Fibroblast of mammary gland (primary cell): Measurements from ENCODE around the gene HOXC5.
A peak's percentile ranks its signal among the peaks of the same experiment; 100 is the strongest.

ENCODE experiments used
- DNase-seq: peaks from one replicate; pipeline ENCODE4 v3.0.0-alpha.2; 2010; ENCODE audit warnings: low read depth
- H3K4me3 ChIP-seq: 2 replicates; pipeline ENCODE4 v1.5.1; 2011; ENCODE audit warnings: low read depth, mild to moderate bottlenecking, low read length, moderate library complexity; ENCODE audit not compliant: control insufficient read depth
- TF ChIP-seq, protein P1 (sequence below): conservative IDR thresholded peaks from 2 replicates; pipeline ENCODE4 v1.5.1; 2011; ENCODE audit warnings: low read depth, low read length, inconsistent platforms; ENCODE audit not compliant: control insufficient read depth, insufficient read depth

HOXC5 gene

DNA sequence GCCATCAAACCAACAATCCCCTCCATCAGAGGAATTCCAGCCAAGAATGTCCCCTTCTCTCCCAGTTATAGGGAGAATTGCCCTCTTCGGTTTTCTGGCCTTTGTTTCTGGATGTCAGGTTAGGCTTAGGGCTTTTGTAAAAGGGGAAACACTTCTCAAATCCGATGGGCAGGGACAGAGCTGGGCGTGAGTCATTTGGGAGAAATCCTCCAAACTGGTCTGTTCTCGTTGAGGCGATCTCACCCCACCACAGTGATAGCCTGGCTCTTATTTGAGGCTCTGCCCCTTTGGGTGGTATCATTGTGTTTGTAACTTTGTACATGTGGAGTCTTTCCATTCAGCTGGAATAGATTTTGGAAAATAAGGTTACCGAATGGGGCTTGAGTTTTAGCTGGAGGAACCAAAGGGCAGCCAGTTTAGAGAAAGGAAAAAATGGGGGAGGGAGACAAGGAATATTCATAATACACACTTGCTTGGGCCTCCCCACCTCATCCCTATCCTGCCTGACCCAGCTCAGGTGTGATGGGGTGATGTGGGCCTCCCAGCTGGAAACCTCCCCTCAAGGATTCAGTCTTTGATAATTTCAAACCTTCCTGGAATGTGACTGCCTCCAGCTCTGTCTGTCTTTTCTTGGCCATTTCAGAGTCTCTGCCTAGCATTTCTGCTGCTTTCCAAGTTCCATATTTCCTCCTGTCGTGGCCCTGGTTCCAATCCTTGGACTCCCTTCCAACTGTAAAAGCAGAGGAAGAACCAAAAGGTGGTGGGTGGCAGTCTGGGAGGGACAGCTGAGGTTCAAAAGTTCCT lies 28.3 kb downstream of the HOXC5 start:
- DNase-seq: peak; percentile 52
- H3K4me3 ChIP-seq: no peak overlapping the region
- TF ChIP-seq, protein P1, sequence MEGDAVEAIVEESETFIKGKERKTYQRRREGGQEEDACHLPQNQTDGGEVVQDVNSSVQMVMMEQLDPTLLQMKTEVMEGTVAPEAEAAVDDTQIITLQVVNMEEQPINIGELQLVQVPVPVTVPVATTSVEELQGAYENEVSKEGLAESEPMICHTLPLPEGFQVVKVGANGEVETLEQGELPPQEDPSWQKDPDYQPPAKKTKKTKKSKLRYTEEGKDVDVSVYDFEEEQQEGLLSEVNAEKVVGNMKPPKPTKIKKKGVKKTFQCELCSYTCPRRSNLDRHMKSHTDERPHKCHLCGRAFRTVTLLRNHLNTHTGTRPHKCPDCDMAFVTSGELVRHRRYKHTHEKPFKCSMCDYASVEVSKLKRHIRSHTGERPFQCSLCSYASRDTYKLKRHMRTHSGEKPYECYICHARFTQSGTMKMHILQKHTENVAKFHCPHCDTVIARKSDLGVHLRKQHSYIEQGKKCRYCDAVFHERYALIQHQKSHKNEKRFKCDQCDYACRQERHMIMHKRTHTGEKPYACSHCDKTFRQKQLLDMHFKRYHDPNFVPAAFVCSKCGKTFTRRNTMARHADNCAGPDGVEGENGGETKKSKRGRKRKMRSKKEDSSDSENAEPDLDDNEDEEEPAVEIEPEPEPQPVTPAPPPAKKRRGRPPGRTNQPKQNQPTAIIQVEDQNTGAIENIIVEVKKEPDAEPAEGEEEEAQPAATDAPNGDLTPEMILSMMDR: no peak

DNA sequence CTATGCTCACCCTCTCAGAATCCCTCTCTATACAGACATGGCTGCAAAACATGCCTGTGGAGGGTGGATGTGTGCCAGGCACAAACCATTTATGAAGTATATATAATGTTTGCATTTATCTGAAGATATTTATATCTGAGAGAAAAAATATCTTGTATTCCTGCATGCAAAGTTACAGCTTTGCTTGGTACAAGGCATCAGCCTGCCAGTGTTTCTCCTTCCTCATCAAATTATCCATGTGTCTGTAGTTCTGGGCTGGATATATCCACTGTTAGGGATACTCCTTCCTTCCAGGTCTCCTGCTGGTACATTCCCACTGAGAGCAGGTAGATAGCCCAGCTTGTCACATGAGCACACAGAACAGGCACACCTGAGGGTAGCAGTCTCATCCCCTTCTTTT lies 32.8 kb downstream of the HOXC5 start:
- H3K4me3 ChIP-seq: no peak overlapping the region

DNA sequence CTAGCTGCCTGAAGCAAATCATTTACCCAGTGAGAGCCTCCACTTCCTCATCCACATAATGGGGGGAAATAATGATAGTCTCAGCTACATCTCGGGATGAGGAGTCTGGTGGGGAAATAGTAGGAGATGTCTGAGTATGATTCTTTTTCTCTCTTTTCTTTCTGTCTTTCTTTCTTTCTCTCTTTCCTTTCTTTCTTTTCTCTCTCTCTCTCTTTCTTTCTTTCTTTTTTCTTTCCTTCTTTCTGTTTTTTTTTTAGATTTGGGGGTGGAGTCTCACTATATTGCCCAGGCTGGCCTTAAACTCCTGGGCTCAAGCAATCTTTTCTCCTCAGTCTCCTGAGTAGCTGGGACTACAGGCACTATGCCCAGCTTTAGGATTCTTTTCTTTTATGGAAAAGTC lies 33.6 kb downstream of the HOXC5 start:
- TF ChIP-seq, protein P1: no peak
- H3K4me3 ChIP-seq: no peak overlapping the region
- no peak for DNase-seq

More for the DNA sequence above, 32.8 kb downstream of the HOXC5 start:
- DNase-seq: no peak
- TF ChIP-seq, protein P1: no peak

DNA sequence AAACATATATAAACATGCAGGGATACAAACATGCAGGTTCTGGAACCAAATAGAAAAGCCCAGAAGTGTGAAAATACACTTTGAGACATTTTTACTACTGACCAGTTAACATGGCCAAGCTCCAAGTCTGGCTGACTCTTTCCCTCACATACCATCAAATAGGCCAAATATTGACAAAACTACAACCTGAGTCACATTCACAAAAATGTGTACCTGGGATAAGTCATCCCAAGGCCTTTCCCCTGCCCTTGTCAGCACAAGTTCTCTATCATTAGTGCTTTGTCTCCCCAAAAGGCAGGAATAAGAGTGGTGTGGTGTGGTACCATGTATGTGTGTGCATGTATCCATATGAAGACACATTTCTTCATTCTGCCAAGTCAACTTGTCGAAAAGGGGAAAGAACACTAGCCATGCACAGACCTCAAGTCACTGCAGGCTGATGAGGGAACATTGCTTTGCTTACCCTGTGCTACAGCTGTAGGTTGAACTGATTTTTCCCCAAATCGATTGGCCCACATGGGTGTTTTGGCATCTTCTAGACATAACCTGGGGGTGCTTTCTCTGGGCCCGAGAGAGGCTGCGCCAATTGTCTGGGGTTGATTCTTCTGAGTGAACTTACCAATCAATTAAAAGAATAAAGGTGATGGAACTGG lies 35.7 kb downstream of the HOXC5 start:
- DNase-seq: no peak
- no peak overlapping the region for H3K4me3 ChIP-seq
- TF ChIP-seq, protein P1: no peak

DNA sequence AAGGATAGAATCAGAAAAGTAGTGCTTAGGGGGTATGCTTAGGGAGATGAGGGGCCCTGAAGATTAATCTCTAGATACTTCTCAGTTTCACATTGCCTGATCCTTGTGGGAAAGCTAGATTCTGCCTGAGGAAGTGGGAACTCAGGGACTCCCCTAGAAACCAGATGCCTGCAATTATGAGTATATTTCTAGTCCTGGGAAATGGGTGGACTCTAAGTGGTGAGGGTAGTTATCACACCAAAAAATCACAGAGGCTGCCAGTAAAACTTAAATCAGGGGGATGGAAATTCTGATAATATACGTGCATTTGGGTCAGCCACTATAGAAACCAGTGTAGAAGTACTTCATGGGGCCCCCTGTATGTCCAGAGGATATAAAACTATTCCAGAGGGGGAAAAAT lies 39.1 kb downstream of the HOXC5 start:
- no peak for DNase-seq
- TF ChIP-seq, protein P1: no peak
- H3K4me3 ChIP-seq: no peak overlapping the region

DNA sequence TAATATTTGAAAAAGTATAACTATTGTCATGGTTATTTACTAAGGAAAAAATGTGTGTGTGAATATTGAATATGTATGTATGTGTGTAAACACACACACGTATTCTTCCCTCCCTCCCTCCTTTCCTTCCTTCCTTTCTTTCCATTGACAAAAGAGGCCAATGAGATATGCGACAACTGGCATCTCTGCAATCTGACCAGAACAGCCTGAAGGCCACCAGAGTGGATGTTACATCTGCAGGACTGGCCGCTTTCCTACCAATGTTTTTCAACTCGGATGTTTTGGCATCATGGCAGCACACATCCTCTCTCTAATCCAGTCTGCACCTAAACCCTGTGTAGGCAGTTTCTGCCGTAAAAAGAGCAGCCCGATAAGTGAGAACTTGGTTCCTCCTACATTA lies 41.5 kb downstream of the HOXC5 start:
- no peak for DNase-seq
- no peak overlapping the region for H3K4me3 ChIP-seq
- TF ChIP-seq, protein P1: no peak
